ENCODE results near the gene SOS1.

GRCh38 chr2:39039072-39039471 lies 81.8 kb downstream of the SOS1 start:
- TF ChIP-seq CTCF (IDR thresholded peaks at IDR 0.05) (no peak), POLR2A (IDR thresholded peaks at IDR 0.05) (no peak)

Measured in Peyer's patch (tissue), 4 donors.